Thoracic aorta (tissue), 2 donors: ENCODE measurements around the gene THY1. TPM values are rescaled to one million over a fixed set of nuclear protein-coding genes. Genes with fewer than 3 reads are reported as not detected.

ENCODE experiments used
- ATAC-seq: fragments of 150-250 bp; one replicate; pipeline ENCODE4 v1.8.0; 2017; ENCODE audit warnings: low read depth; ENCODE audit not compliant: insufficient number of reproducible peaks, low FRiP score
- DNase-seq: peaks from one replicate; pipeline ENCODE4 v3.0.0-alpha.2; 2020; ENCODE audit warnings: low spot score
- H3K27ac ChIP-seq, 2 donors: fragments of 200-600 bp; sonication (generic); 1 replicate in 1 of 2; 2 replicates in 1 of 2; pipeline ENCODE4 v1.5.1; 2016; ENCODE audit warnings: mild to moderate bottlenecking in 2 of 2, moderate library complexity in 2 of 2
- H3K27me3 ChIP-seq: fragments of 200-600 bp; sonication (generic); replicated peaks from 2 replicates; pipeline ENCODE4 v1.6.0; 2016; ENCODE audit warnings: mild to moderate bottlenecking; ENCODE audit not compliant: insufficient read depth
- H3K36me3 ChIP-seq: fragments of 200-600 bp; sonication (generic); one replicate; pipeline ENCODE4 v1.5.1; 2016
- H3K4me1 ChIP-seq, 2 donors: fragments of 200-600 bp; sonication (generic); 1 replicate in 1 of 2; 2 replicates in 1 of 2; pipeline versions ENCODE4 v1.5.1 to v1.6.0; 2016; ENCODE audit warnings: low read depth in 2 of 2, mild to moderate bottlenecking in 1 of 2; ENCODE audit not compliant: control insufficient read depth in 1 of 2
- H3K4me3 ChIP-seq: fragments of 200-600 bp; sonication (generic); 2 replicates; pipeline ENCODE4 v1.5.1; 2016; ENCODE audit warnings: mild to moderate bottlenecking
- H3K9me3 ChIP-seq: fragments of 200-600 bp; sonication (generic); 2 replicates; pipeline ENCODE4 v1.5.1; 2016
- total RNA-seq, 2 donors: library from RNA; depleted of rRNA; stranded (reverse); fragments of >200 nt; gene quantifications; one replicate each; pipeline versions ENCODE4 v1.1.0 to v1.2.3, GENCODE V29; 2016
- TF ChIP-seq, protein P1 (sequence below): fragments of 200-600 bp; sonication (generic); IDR thresholded peaks from one replicate; pipeline ENCODE4 v1.5.1; 2019; ENCODE audit warnings: antibody characterized with exemption

THY1 gene
- total RNA-seq, 2 donors from 2014 or later: 12.0 to 15.4 TPM

DNA sequence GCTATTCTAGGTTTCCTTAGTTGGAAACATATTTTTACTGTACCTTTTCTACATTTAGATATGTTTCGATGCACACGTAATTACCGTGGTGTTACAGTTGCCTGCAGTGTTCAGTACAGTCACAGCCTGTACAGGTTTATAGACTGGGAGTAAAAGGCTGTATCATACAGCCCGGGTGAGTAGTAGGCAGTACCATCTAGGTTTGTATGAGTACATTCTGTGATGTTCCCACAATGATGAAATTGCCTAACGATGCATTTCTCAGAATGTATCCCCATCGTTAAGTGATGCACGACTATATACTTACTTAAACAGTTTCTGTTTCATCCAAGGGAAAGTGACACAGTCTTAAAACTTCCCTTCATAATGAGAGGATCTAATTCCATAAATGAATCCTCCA is 13.1 kb upstream of the THY1 start:
- Histone ChIP-seq H3K27me3 (no peaks in the 10 kb centered on the region), H3K9me3 (no peaks in the 10 kb centered on the region), H3K36me3 (no peaks in the 10 kb centered on the region), H3K27ac (no peak overlapping the region), H3K4me3 (no peak overlapping the region), H3K4me1 (peaks cover 0 to 13% of the 10 kb centered on the region in 2 donors)
- DNase-seq (no peak), ATAC-seq (no peak)
- TF ChIP-seq, protein P1, sequence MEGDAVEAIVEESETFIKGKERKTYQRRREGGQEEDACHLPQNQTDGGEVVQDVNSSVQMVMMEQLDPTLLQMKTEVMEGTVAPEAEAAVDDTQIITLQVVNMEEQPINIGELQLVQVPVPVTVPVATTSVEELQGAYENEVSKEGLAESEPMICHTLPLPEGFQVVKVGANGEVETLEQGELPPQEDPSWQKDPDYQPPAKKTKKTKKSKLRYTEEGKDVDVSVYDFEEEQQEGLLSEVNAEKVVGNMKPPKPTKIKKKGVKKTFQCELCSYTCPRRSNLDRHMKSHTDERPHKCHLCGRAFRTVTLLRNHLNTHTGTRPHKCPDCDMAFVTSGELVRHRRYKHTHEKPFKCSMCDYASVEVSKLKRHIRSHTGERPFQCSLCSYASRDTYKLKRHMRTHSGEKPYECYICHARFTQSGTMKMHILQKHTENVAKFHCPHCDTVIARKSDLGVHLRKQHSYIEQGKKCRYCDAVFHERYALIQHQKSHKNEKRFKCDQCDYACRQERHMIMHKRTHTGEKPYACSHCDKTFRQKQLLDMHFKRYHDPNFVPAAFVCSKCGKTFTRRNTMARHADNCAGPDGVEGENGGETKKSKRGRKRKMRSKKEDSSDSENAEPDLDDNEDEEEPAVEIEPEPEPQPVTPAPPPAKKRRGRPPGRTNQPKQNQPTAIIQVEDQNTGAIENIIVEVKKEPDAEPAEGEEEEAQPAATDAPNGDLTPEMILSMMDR: no peak

DNA sequence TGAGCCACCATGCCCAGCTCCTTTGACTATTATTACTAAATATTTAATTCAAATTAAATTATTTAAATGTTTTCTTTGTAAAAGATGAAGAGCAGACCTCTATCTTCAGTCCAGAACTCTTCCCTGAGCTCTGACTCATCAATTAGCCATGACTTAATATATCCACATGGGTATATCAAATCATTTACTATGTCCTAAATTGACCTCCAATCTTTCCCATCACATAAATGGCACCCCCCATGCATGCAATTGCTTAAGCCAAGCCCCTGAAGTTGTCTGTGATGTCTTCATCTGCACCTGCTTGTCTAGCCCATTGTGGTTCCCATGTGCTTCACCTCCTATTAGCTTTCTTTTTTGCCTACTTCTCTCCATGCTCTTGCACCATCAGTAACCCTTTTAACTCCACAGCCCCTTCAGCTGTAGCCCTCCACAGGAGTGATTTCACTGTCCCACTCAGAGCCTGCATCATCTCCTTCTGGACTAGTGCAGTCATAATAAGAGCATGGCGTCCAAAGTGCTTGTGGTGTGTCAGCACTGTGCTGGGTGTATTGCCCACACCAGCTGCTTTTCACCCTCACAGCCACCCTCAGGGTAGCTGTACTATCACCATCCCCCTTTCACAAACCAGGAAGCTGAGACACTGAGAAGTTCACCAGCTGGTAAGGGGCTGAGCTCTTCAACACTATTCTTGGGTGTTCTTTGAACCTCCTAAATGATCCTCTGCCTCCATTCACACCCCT is 11.8 kb upstream of the THY1 start:
- Histone ChIP-seq H3K36me3 (no peaks in the 10 kb centered on the region), H3K4me1 (peaks cover 0 to 13% of the 10 kb centered on the region in 2 donors), H3K9me3 (no peaks in the 10 kb centered on the region), H3K4me3 (no peak overlapping the region), H3K27me3 (no peaks in the 10 kb centered on the region), H3K27ac (no peak overlapping the region)
- DNase-seq: no peak
- no peak for ATAC-seq
- TF ChIP-seq, protein P1: no peak

DNA sequence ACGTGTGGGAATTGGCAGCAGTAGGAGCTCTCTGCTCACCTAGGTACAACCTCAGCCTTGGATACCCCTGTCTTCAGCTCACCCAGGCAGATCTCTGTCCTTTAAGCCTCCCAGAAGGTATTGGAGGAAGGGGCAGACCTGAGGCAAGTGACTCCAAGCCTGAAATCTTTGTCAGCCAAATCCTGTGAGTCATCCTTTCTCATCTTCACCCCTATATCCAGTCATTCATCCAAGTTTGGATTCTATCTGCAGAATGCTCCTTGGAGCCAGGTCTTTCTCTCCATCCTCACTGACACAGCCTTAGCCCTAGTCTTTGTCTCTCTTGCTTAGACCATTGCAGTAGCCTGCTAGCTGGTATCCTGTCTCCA is 10.4 kb upstream of the THY1 start:
- no peak overlapping the region for H3K4me3 ChIP-seq
- H3K4me1 ChIP-seq: peaks cover 0 to 13% of the 10 kb centered on the region in 2 donors
- ATAC-seq (no peak), DNase-seq (no peak)
- H3K27me3 ChIP-seq: no peaks in the 10 kb centered on the region
- no peaks in the 10 kb centered on the region for H3K9me3 ChIP-seq
- H3K36me3 ChIP-seq: no peaks in the 10 kb centered on the region
- no peak overlapping the region for H3K27ac ChIP-seq
- TF ChIP-seq, protein P1: no peak

DNA sequence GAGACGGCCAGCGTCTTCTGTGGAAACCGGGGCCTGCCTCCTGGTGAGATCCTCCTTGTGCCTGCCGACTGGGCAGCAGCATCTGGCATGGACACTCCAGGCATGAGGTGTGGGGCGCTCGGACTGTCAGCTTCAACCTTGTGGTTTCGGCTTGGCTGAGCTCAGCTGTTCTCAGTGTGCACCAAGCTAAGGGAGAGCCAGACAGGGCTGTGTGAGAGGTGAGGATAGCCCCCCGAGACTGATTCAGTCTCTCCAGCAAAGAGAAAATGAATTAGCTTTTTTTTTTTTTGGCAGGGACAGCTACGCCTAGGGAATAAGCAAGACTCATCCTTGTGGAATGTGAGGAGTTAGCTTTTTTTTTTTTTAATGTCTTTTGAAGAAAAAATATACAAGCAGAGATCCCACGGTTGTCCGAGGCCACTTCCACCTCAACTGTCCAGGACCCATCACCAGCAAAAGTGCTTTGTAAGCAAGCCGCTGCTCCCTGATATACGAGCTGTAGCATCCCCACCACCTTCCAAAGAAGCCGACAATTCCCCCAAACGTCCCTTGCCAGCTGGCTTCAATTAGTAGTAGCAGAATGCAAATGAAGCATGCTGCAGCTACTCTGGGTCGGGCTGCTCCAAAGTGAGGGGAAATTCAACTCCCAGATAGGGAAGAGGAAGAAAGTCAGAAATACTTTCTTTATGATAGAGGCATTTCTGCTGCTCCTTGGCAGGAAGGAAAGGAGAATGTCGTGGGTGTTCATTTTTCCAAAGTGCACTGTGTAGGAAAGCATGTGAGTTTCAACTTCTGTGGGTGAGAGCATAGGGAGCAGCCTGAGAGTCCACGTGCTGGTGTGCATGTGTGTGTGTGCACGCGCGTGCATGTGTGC is 9.7 kb upstream of the THY1 start:
- no peak overlapping the region for H3K27ac ChIP-seq

DNA sequence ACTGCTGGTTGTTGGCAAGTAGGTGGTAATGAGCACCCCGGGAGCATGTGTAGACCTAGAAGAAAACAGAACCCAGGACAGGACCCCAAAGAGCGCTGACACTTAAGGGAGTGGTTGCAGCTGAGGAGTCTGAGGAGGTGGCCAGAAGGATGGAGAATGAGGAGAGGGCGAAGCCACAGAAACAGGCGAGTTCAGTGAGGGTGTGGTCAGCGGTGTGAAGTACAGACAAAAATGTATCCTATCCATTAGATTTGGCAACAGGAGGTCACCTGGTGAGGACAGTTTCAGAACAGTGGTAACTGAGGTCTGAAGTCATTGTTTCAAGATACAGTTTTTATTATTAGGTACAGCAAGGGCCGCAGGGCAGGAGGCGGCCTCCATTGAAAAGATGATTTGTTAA is 8.6 kb upstream of the THY1 start:
- Histone ChIP-seq H3K4me1 (peaks cover 0 to 13% of the 10 kb centered on the region in 2 donors), H3K27ac (no peak overlapping the region), H3K27me3 (no peaks in the 10 kb centered on the region), H3K4me3 (no peak overlapping the region), H3K9me3 (no peaks in the 10 kb centered on the region), H3K36me3 (no peaks in the 10 kb centered on the region)
- TF ChIP-seq, protein P1: no peak
- no peak for DNase-seq
- no peak for ATAC-seq

More for the DNA sequence above, 9.7 kb upstream of the THY1 start:
- peaks cover 0 to 13% of the 10 kb centered on the region in 2 donors for H3K4me1 ChIP-seq
- peak overlapping the region; percentile 44 for H3K4me3 ChIP-seq
- TF ChIP-seq, protein P1: no peak
- H3K36me3 ChIP-seq: no peaks in the 10 kb centered on the region
- H3K27me3 ChIP-seq: no peaks in the 10 kb centered on the region
- ATAC-seq (no peak), DNase-seq (no peak)
- no peaks in the 10 kb centered on the region for H3K9me3 ChIP-seq
